ENCODE data around the gene TSPAN9. TPM values are rescaled to one million over a fixed set of nuclear protein-coding genes. Genes with fewer than 3 reads are reported as not detected.

The TSPAN9 gene
- total RNA-seq, 2 experiments from 2014 or later = 0.87 to 1.2 TPM

DNA sequence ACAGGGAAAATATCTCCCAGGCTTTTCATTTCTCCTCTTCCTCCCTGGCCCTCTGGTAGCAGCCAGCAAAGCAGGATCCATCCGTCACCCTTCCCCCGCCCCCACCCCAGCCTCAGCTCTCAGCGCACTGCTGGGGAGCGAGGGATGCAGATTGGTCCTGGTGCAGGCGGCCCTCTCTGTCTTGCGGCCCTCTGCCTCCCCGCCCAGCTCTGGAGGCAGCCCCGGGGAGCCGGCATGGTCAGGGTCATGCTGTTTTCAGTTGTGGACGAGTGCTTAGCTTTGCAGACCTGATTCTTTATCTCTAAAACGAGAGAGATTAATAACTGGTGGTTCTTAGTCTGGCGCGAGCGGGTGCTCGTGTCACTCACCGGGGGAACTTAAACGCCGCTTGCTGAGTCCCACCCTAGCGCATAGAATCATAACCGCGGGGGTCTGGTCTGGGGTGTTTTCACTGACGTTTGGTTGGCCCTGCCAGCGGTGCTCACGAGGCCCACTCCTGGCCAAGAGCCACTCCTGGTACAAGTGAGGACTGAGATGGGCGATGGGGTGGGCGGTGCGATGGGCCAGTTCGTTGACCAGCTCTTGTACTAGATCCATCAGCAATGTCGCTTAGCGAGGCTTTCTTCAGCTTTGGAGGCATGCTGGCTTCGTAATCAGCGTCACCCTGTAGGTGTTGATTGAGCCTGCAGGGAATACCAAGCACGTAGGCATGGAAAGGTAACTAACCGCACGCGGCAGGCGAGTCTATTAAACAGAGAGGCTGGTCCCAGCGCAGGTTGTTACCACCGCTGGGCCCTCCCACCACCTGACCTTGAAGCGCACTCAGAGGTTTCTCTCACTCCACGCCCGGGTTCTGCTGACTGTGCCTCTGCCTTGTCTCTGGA, 95.2 kb downstream of the TSPAN9 start:
- H3K36me3 Mint-ChIP-seq = no peaks in the 10 kb centered on the region
- H3K27me3 Mint-ChIP-seq = peaks cover 11% of the 10 kb centered on the region
- no peaks in the 10 kb centered on the region for H3K9me3 Mint-ChIP-seq
- no peak for DNase-seq
- H3K4me1 Mint-ChIP-seq (ENCODE audit: low read depth) = peaks cover 6% of the 10 kb centered on the region
- intact Hi-C loops (cut with micrococcal nuclease) = no loop called here
- H3K27ac Mint-ChIP-seq = no peak overlapping the region
- ChIA-PET CTCF (no interaction called here), POLR2A (no interaction called here)
- no peak overlapping the region for H3K4me3 Mint-ChIP-seq

GRCh38 chr12:3173008-3173553, 95.9 kb downstream of the TSPAN9 start:
- no peaks in the 10 kb centered on the region for H3K9me3 Mint-ChIP-seq
- DNase-seq = no peak
- H3K36me3 Mint-ChIP-seq = no peaks in the 10 kb centered on the region
- ChIA-PET POLR2A (no interaction called here), CTCF (no interaction called here)
- H3K27me3 Mint-ChIP-seq = peaks cover 11% of the 10 kb centered on the region
- H3K4me3 Mint-ChIP-seq = no peak overlapping the region
- no peak overlapping the region for H3K27ac Mint-ChIP-seq
- peaks cover 6% of the 10 kb centered on the region for H3K4me1 Mint-ChIP-seq (ENCODE audit: low read depth)
- intact Hi-C loops (cut with micrococcal nuclease) = no loop called here

- DNase-seq = no peak
- H3K27me3 Mint-ChIP-seq = peaks cover 12% of the 10 kb centered on the region
- H3K4me3 Mint-ChIP-seq = no peak overlapping the region
- no peaks in the 10 kb centered on the region for H3K36me3 Mint-ChIP-seq
- intact Hi-C loops (cut with micrococcal nuclease) = no loop called here
- no peak overlapping the region for H3K27ac Mint-ChIP-seq
- H3K4me1 Mint-ChIP-seq (ENCODE audit: low read depth) = peaks cover under 1% of the 10 kb centered on the region
- no peaks in the 10 kb centered on the region for H3K9me3 Mint-ChIP-seq
- CTCF ChIA-PET = no interaction called here
- POLR2A ChIA-PET = no interaction called here
Measured at GRCh38 chr12:3173912-3174311, 96.7 kb downstream of the TSPAN9 start.

- Mint-ChIP-seq H3K27ac (no peak overlapping the region), H3K9me3 (no peaks in the 10 kb centered on the region), H3K4me1 (ENCODE audit: low read depth) (no peaks in the 10 kb centered on the region), H3K4me3 (no peak overlapping the region), H3K27me3 (peaks cover 15% of the 10 kb centered on the region), H3K36me3 (no peaks in the 10 kb centered on the region)
- DNase-seq = no peak
- POLR2A ChIA-PET = no interaction called here
- CTCF ChIA-PET = no interaction called here
- intact Hi-C loops (cut with micrococcal nuclease) = no loop called here
Measured at GRCh38 chr12:3175238-3175637, 98.1 kb downstream of the TSPAN9 start.

DNA sequence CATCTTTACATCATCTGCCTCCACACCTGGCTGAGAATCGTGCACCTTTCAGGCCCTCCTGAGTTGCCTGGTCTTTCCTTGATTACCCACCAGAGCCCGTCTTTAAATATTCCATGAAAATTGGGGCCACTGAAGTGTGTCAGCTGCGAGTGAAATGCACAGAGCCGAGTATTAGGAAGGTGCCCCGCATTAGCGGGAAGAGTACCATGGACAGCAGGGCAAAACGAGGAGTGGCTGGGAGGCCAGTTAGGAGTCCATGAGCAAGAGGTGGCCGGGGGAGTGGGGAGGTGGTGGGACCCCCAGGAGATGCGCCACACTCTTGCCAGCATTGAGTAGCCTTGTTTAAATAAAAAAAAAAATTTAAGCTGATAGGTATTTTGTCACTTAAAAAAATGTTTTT, 99.6 kb downstream of the TSPAN9 start:
- H3K36me3 Mint-ChIP-seq = no peaks in the 10 kb centered on the region
- H3K4me1 Mint-ChIP-seq (ENCODE audit: low read depth) = no peaks in the 10 kb centered on the region
- no peak overlapping the region for H3K4me3 Mint-ChIP-seq
- H3K27me3 Mint-ChIP-seq = peaks cover 13% of the 10 kb centered on the region
- CTCF ChIA-PET = interaction anchor here (0.6 kb wide), 1 partner anchor 41 kb away, joined by 4 read pairs; no protein-coding TSS in a partner anchor
- intact Hi-C loops (cut with micrococcal nuclease) = no loop called here
- POLR2A ChIA-PET = no interaction called here
- no peak for DNase-seq
- H3K27ac Mint-ChIP-seq = no peak overlapping the region
- no peaks in the 10 kb centered on the region for H3K9me3 Mint-ChIP-seq

- no peak for DNase-seq
- ChIA-PET CTCF (no interaction called here), POLR2A (no interaction called here)
- Mint-ChIP-seq H3K27me3 (peaks cover 13% of the 10 kb centered on the region), H3K4me1 (ENCODE audit: low read depth) (no peaks in the 10 kb centered on the region), H3K36me3 (no peaks in the 10 kb centered on the region), H3K4me3 (no peak overlapping the region), H3K9me3 (no peaks in the 10 kb centered on the region), H3K27ac (no peak overlapping the region)
- intact Hi-C loops (cut with micrococcal nuclease) = no loop called here
Measured at GRCh38 chr12:3177778-3178425, 100.7 kb downstream of the TSPAN9 start.

- Mint-ChIP-seq H3K27ac (no peak overlapping the region), H3K4me1 (ENCODE audit: low read depth) (no peaks in the 10 kb centered on the region), H3K9me3 (no peaks in the 10 kb centered on the region), H3K36me3 (no peaks in the 10 kb centered on the region), H3K4me3 (no peak overlapping the region), H3K27me3 (peaks cover 13% of the 10 kb centered on the region)
- ChIA-PET CTCF (no interaction called here), POLR2A (no interaction called here)
- intact Hi-C loops (cut with micrococcal nuclease) = no loop called here
- no peak for DNase-seq
Measured at GRCh38 chr12:3178671-3179313, 101.6 kb downstream of the TSPAN9 start.

GRCh38 chr12:3179731-3180130, 102.6 kb downstream of the TSPAN9 start:
- no peaks in the 10 kb centered on the region for H3K4me1 Mint-ChIP-seq (ENCODE audit: low read depth)
- H3K4me3 Mint-ChIP-seq = no peak overlapping the region
- no peaks in the 10 kb centered on the region for H3K9me3 Mint-ChIP-seq
- H3K27me3 Mint-ChIP-seq = peaks cover 13% of the 10 kb centered on the region
- no peaks in the 10 kb centered on the region for H3K36me3 Mint-ChIP-seq
- DNase-seq = no peak
- no peak overlapping the region for H3K27ac Mint-ChIP-seq
- POLR2A ChIA-PET = no interaction called here
- CTCF ChIA-PET = no interaction called here
- intact Hi-C loops (cut with micrococcal nuclease) = no loop called here

DNA sequence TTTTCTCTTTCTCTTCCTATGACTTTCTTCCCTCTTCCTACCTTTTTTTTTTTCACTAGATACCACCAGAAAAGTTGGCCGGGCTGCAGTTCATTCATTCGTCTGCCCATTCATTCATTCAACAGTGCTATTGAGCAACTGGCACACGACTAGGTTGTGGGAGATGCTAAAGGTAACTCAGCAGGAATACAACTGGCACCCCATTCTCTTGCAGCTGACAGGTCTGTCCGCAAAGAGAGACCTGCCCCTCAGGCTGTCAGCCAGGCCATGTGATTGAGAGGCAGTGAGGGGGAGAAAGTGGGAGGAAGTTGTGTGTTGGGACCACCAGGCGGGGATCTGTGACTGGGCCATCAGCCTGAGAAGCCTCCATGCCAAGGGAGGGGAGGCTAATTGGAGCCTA, 105.2 kb downstream of the TSPAN9 start:
- POLR2A ChIA-PET = no interaction called here

GRCh38 chr12:3184485-3184884, 107.3 kb downstream of the TSPAN9 start:
- Mint-ChIP-seq H3K27me3 (peaks cover 7% of the 10 kb centered on the region), H3K27ac (no peak overlapping the region), H3K4me1 (ENCODE audit: low read depth) (no peaks in the 10 kb centered on the region), H3K9me3 (no peaks in the 10 kb centered on the region), H3K4me3 (no peak overlapping the region), H3K36me3 (no peaks in the 10 kb centered on the region)
- intact Hi-C loops (cut with micrococcal nuclease) = no loop called here
- ChIA-PET CTCF (interaction anchor here (1.2 kb wide), 1 partner anchor 18 kb away, joined by 3 read pairs; no protein-coding TSS in a partner anchor), POLR2A (no interaction called here)
- DNase-seq = no peak

More for the DNA sequence above, 105.2 kb downstream of the TSPAN9 start:
- CTCF ChIA-PET = interaction anchor here (1.0 kb wide), 1 partner anchor 93 kb away, joined by 4 read pairs; no protein-coding TSS in a partner anchor
- no peaks in the 10 kb centered on the region for H3K9me3 Mint-ChIP-seq
- no peak overlapping the region for H3K4me3 Mint-ChIP-seq
- intact Hi-C loops (cut with micrococcal nuclease) = no loop called here
- H3K27me3 Mint-ChIP-seq = peaks cover 12% of the 10 kb centered on the region
- no peaks in the 10 kb centered on the region for H3K36me3 Mint-ChIP-seq
- no peak overlapping the region for H3K27ac Mint-ChIP-seq
- H3K4me1 Mint-ChIP-seq (ENCODE audit: low read depth) = no peaks in the 10 kb centered on the region
- no peak for DNase-seq

DNA sequence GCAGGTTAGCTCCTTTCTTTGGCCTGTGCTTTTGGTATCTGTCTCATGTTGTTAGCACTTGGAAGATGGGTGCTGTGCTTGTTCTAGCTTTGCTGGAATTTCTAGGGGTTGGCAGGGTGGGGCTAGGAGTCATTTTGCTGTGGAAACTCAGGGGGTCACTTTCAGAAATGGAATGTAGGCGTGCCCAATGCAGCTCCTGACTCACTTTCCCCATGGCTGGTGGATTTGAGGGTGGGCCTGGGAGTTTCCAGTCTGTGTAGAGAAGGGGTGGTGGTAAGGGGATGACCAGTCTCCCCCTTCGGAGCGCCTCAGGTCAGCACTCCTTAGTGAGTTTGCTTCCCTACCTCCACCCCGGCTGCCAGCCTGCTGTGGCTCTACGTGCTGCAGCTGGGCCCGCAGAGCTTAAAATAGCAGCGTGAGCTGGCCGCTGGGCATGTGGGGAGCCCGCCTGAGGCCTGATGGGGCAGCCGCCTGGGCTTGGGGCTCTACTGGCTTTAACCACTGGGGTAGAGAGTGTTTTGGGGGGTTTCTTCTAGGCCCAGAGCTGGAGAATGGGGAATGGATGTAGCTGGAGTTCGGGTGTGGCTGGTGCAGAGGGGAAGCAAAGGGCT, 108.2 kb downstream of the TSPAN9 start:
- peaks cover 5% of the 10 kb centered on the region for H3K27me3 Mint-ChIP-seq
- no peaks in the 10 kb centered on the region for H3K9me3 Mint-ChIP-seq
- CTCF ChIA-PET = interaction anchor here (0.8 kb wide), 1 partner anchor 17 kb away, joined by 3 read pairs; no protein-coding TSS in a partner anchor
- no peaks in the 10 kb centered on the region for H3K36me3 Mint-ChIP-seq
- POLR2A ChIA-PET = no interaction called here
- no peaks in the 10 kb centered on the region for H3K4me1 Mint-ChIP-seq (ENCODE audit: low read depth)
- intact Hi-C loops (cut with micrococcal nuclease) = no loop called here
- no peak overlapping the region for H3K4me3 Mint-ChIP-seq
- DNase-seq = no peak
- no peak overlapping the region for H3K27ac Mint-ChIP-seq
